ENCODE data around the gene DLST. TPM values are rescaled to one million over a fixed set of nuclear protein-coding genes. Genes with fewer than 3 reads are reported as not detected.

The DLST gene
- polyA plus RNA-seq, 1 of the 3 experiments (the other 2 are of a cell fraction), result 92.3 TPM

DNA sequence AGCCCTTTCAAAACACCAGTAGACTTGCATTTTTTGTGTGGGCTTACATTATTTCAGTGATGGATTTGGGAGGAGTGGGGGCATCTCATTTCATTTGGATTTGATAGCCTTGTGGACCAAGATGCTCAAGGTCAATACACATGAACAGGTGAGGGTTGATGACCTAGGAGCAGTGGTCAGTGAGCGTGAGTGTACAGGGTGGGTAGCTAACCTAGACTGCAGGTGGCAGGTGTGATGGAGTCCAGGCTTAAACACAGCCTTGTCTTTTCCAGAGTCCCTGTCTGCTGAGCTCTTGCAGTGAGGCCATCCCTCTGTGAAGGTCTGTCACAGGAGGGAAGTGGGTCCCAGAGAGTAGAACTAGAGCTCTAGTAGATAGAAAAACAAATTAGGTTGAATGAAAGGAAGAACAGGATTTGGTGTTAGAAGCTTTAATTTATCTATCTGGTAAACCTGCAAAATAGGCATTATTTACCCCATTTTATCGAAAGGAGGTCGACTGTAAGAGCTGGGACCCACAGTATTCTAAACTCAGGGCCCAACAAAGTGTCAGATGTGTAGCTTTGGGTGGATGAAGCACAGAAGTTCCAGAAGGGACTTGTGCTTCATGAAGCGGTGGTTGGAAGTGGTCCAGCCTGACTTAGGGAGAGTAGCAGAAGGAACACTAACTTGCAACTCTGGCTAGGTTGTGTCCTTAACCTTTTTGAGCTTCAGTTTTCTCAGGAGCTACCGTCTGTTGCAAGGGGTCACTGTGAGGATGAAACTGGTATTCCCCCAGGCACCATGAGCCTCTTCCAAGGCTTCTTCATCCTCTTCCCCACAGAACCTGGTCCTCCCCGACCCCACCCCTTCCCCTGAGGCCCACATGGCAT is 23.2 kb downstream of the DLST start:
- no peaks in the 10 kb centered on the region for H3K79me2 ChIP-seq (ENCODE audit: insufficient read depth)
- H3K36me3 ChIP-seq (replicated peaks in 1 of 2; ENCODE audit: control insufficient read depth in 1 of 2, insufficient read depth in 2 of 2, low read length in 1 of 2), result peaks cover 23 to 46% of the 10 kb centered on the region in 2 experiments
- CTCF ChIA-PET, result interaction anchor here (1.0 to 26.0 kb wide), 29 partner anchors 8 to 405 kb away, joined by 3 to 537 read pairs (median 6); partner anchors contain the start of genes DLST, EIF2B2 and PROX2
- TF ChIP-seq RAD21 (IDR thresholded peaks at IDR 0.05; ENCODE audit: low read length) (no peak), JUND (IDR thresholded peaks at IDR 0.05) (no peak), GATA2 (CRISPR knock-in tag; IDR thresholded peaks at IDR 0.05) (no peak), RFX5 (IDR thresholded peaks at IDR 0.05; ENCODE audit: low read length) (no peak), RXRA (IDR thresholded peaks at IDR 0.05; ENCODE audit: borderline replicate concordance, low read depth) (no peak), FOXJ3 (CRISPR knock-in tag; IDR thresholded peaks at IDR 0.05) (no peak), EP300 (IDR thresholded peaks at IDR 0.05; ENCODE audit: borderline replicate concordance in 1 of 2, low read depth in 1 of 2, low read length in 1 of 2) (no peak), GABPA (IDR thresholded peaks at IDR 0.05; ENCODE audit: low read depth) (no peak)
- TF ChIP-seq, protein P1, sequence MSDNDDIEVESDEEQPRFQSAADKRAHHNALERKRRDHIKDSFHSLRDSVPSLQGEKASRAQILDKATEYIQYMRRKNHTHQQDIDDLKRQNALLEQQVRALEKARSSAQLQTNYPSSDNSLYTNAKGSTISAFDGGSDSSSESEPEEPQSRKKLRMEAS (IDR thresholded peaks at IDR 0.05; ENCODE audit: low read depth), result no peak
- TF ChIP-seq, protein P2, sequence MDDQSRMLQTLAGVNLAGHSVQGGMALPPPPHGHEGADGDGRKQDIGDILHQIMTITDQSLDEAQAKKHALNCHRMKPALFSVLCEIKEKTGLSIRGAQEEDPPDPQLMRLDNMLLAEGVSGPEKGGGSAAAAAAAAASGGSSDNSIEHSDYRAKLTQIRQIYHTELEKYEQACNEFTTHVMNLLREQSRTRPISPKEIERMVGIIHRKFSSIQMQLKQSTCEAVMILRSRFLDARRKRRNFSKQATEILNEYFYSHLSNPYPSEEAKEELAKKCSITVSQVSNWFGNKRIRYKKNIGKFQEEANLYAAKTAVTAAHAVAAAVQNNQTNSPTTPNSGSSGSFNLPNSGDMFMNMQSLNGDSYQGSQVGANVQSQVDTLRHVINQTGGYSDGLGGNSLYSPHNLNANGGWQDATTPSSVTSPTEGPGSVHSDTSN (IDR thresholded peaks at IDR 0.05), result no peak
- TF ChIP-seq, protein P3, sequence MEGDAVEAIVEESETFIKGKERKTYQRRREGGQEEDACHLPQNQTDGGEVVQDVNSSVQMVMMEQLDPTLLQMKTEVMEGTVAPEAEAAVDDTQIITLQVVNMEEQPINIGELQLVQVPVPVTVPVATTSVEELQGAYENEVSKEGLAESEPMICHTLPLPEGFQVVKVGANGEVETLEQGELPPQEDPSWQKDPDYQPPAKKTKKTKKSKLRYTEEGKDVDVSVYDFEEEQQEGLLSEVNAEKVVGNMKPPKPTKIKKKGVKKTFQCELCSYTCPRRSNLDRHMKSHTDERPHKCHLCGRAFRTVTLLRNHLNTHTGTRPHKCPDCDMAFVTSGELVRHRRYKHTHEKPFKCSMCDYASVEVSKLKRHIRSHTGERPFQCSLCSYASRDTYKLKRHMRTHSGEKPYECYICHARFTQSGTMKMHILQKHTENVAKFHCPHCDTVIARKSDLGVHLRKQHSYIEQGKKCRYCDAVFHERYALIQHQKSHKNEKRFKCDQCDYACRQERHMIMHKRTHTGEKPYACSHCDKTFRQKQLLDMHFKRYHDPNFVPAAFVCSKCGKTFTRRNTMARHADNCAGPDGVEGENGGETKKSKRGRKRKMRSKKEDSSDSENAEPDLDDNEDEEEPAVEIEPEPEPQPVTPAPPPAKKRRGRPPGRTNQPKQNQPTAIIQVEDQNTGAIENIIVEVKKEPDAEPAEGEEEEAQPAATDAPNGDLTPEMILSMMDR (IDR thresholded peaks at IDR 0.05), result no peak
- no peak overlapping the region for H3K4me3 ChIP-seq (ENCODE audit: low read depth in 2 of 2, low read length in 1 of 2)
- 97% methylated on average over 6 of the region's 6 CpGs for WGBS (ENCODE audit: low lambda C conversion rate)
- H3K27me3 ChIP-seq (ENCODE audit: insufficient read depth), result no peaks in the 10 kb centered on the region
- H3K9ac ChIP-seq, result no peak overlapping the region
- H4K20me1 ChIP-seq (ENCODE audit: insufficient read depth), result no peaks in the 10 kb centered on the region
- H3F3A ChIP-seq (replicated peaks; ENCODE audit: insufficient read depth), result peaks cover 29% of the 10 kb centered on the region
- POLR2A ChIA-PET, result interaction anchor here (0.9 to 1.5 kb wide), 3 partner anchors 22 to 44 kb away, joined by 3 to 7 read pairs (median 3); no protein-coding TSS in a partner anchor
- H3K27ac ChIP-seq (ENCODE audit: low read depth in 2 of 2, low read length in 1 of 2), result no peak overlapping the region; a peak in 2 of 4 replicates
- no peaks in the 10 kb centered on the region for H3K9me2 ChIP-seq
- no peak overlapping the region for H3K4me2 ChIP-seq
- DNase-seq, result no peak
- H3K9me3 ChIP-seq, result no peaks in the 10 kb centered on the region
- no peak overlapping the region for H2AFZ ChIP-seq (ENCODE audit: low read depth)
- H3K4me1 ChIP-seq (ENCODE audit: control insufficient read depth in 1 of 2, insufficient read depth in 2 of 2, low read depth in 1 of 2, low read length in 1 of 2), result no peaks in the 10 kb centered on the region; a peak in 1 of 4 replicates

DNA sequence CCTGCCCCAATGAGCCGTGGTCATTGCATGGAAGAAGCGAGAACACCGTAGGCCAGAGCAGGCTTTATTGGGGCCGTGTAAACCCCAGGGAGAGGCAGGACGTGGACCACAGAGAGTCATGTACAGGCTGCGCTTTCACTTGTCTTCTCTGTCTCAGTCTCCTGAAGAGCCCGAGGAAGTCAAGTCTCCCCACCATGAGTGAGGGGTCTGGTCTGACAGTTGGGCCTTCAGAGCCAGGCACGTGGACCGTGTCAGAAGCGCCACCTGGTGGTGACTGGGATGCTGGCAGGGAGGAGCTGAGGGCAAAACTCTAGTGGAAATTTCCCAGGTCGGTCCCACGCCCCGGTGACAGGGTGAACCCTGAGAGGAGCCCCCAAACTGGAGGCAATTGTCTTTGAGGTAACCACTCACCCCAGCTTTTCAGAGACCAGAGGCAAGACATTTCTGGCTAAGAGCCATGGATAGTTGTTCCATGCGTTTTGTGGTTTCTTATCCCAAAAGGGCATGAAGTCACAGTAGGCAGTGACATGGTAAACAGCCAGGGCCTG is 24.0 kb downstream of the DLST start:
- Histone ChIP-seq H3K27me3 (ENCODE audit: insufficient read depth) (no peaks in the 10 kb centered on the region), H3K79me2 (ENCODE audit: insufficient read depth) (no peaks in the 10 kb centered on the region), H3K9ac (no peak overlapping the region), H3K27ac (ENCODE audit: low read depth in 2 of 2, low read length in 1 of 2) (peak overlapping the region in 1 of 2 experiments; percentile 39; a peak in 2 of 4 replicates), H3K36me3 (replicated peaks in 1 of 2; ENCODE audit: control insufficient read depth in 1 of 2, insufficient read depth in 2 of 2, low read length in 1 of 2) (peaks cover 15 to 38% of the 10 kb centered on the region in 2 experiments), H3K4me1 (ENCODE audit: control insufficient read depth in 1 of 2, insufficient read depth in 2 of 2, low read depth in 1 of 2, low read length in 1 of 2) (no peaks in the 10 kb centered on the region; a peak in 1 of 4 replicates), H4K20me1 (ENCODE audit: insufficient read depth) (no peaks in the 10 kb centered on the region), H3K9me2 (no peaks in the 10 kb centered on the region), H3K4me2 (no peak overlapping the region), H3F3A (replicated peaks; ENCODE audit: insufficient read depth) (peaks cover 31% of the 10 kb centered on the region), H2AFZ (ENCODE audit: low read depth) (no peak overlapping the region), H3K4me3 (ENCODE audit: low read depth in 2 of 2, low read length in 1 of 2) (no peak overlapping the region; a peak in 1 of 4 replicates), H3K9me3 (no peaks in the 10 kb centered on the region)
- ChIA-PET CTCF (interaction anchor here (0.5 to 26.0 kb wide), 53 partner anchors 9 to 406 kb away, joined by 3 to 537 read pairs (median 5); partner anchors contain the start of genes ACYP1, DLST, EIF2B2 and PROX2), POLR2A (interaction anchor here (0.7 to 1.6 kb wide), 5 partner anchors 17 to 56 kb away, joined by 3 to 8 read pairs (median 4); partner anchors contain the start of gene RPS6KL1)
- WGBS (ENCODE audit: low lambda C conversion rate), result 51% methylated on average over 14 of the region's 14 CpGs
- peak; percentile 86 for DNase-seq
- no peak for TF ChIP-seq FOSL2 (IDR thresholded peaks at IDR 0.05; ENCODE audit: borderline replicate concordance, low read depth)
- TF ChIP-seq CHD2 (IDR thresholded peaks at IDR 0.05; ENCODE audit: low read length, partially characterized antibody), result no peak
- no peak for TF ChIP-seq TEAD4 (IDR thresholded peaks at IDR 0.05; ENCODE audit: borderline replicate concordance, insufficient read depth)
- TF ChIP-seq, protein P4, sequence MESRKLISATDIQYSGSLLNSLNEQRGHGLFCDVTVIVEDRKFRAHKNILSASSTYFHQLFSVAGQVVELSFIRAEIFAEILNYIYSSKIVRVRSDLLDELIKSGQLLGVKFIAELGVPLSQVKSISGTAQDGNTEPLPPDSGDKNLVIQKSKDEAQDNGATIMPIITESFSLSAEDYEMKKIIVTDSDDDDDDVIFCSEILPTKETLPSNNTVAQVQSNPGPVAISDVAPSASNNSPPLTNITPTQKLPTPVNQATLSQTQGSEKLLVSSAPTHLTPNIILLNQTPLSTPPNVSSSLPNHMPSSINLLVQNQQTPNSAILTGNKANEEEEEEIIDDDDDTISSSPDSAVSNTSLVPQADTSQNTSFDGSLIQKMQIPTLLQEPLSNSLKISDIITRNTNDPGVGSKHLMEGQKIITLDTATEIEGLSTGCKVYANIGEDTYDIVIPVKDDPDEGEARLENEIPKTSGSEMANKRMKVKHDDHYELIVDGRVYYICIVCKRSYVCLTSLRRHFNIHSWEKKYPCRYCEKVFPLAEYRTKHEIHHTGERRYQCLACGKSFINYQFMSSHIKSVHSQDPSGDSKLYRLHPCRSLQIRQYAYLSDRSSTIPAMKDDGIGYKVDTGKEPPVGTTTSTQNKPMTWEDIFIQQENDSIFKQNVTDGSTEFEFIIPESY (IDR thresholded peaks at IDR 0.05; ENCODE audit: borderline replicate concordance, low read depth), result no peak
- TF ChIP-seq RCOR1 (IDR thresholded peaks at IDR 0.05; ENCODE audit: low read length), result no peak
- TF ChIP-seq RXRA (IDR thresholded peaks at IDR 0.05; ENCODE audit: borderline replicate concordance, low read depth), result no peak
- no peak for TF ChIP-seq EZH2phosphoT487 (IDR thresholded peaks at IDR 0.05; ENCODE audit: borderline replicate concordance, low read depth)
- TF ChIP-seq, protein P5, sequence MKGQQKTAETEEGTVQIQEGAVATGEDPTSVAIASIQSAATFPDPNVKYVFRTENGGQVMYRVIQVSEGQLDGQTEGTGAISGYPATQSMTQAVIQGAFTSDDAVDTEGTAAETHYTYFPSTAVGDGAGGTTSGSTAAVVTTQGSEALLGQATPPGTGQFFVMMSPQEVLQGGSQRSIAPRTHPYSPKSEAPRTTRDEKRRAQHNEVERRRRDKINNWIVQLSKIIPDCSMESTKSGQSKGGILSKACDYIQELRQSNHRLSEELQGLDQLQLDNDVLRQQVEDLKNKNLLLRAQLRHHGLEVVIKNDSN (IDR thresholded peaks at IDR 0.05; ENCODE audit: borderline replicate concordance, low read depth), result peak; percentile 40; the same call in 1 of the 2 replicates
- TF ChIP-seq GABPA (IDR thresholded peaks at IDR 0.05; ENCODE audit: low read depth), result no peak
- peak; percentile 89 for TF ChIP-seq SIN3A (IDR thresholded peaks at IDR 0.05; ENCODE audit: borderline replicate concordance, low read depth, low read length)
